Stimulated activated CD8-positive, alpha-beta memory T cell treated with anti-CD3 and anti-CD28 coated beads, Interleukin-15, amount 100 ng/mL, for 48 hours (primary cell): Measurements from ENCODE around the gene CDH1.
"Not testable (repeated sequence)": the region's sequence is repeated elsewhere in the genome, so short reads cannot be mapped to it uniquely, and the experiment has no call there.

ENCODE experiments used
- DNase-seq, 2 donors: peaks; one replicate each; pipeline ENCODE4 v3.0.0-alpha.2; 2020; ENCODE audit warnings: low read depth in 2 of 2

CDH1 gene

DNA sequence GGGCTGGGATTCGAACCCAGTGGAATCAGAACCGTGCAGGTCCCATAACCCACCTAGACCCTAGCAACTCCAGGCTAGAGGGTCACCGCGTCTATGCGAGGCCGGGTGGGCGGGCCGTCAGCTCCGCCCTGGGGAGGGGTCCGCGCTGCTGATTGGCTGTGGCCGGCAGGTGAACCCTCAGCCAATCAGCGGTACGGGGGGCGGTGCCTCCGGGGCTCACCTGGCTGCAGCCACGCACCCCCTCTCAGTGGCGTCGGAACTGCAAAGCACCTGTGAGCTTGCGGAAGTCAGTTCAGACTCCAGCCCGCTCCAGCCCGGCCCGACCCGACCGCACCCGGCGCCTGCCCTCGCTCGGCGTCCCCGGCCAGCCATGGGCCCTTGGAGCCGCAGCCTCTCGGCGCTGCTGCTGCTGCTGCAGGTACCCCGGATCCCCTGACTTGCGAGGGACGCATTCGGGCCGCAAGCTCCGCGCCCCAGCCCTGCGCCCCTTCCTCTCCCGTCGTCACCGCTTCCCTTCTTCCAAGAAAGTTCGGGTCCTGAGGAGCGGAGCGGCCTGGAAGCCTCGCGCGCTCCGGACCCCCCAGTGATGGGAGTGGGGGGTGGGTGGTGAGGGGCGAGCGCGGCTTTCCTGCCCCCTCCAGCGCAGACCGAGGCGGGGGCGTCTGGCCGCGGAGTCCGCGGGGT lies at the start of gene CDH1:
Gene CDH1, plus strand, starts transcription at position 247 of the 684 bp plus-strand sequence. Its CDS starts 124 bp downstream, at position 371.
- DNase-seq: no peak

DNA sequence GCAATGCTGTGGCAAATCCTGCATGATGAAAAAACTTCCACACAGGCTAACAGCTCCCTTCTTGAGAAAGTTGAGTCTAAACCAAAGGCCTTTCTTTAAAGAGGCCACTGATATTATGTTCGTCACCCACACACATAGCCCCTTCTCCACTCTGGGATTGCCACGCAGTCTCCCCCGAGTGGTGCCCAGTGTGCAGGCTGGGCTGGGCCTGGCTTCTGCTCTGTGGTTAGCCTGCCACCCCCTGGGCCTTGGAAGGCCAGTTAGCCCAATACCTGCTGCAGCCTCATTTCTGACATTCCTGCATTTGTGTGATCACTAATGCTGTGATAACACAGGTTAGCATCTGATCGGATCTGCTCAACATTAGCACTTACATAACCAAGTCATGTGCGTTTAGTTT lies 47.2 kb upstream of the CDH1 start:
- DNase-seq: no peak

DNA sequence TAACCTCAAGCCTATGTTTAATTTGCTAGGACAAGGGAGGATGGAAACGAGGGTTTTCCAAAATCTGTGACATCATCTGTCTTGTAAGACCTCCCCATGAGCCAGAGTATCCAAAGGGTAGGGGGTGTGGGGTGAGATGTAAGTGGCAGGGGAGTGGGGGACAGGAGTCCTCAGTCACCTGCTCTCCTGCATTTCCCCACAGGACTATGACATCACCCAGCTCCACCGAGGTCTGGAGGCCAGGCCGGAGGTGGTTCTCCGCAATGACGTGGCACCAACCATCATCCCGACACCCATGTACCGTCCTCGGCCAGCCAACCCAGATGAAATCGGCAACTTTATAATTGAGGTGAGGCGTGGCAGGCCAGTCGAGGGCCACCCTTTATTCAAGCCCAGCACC lies 41.5 kb upstream of the CDH1 start:
- no peak for DNase-seq

DNA sequence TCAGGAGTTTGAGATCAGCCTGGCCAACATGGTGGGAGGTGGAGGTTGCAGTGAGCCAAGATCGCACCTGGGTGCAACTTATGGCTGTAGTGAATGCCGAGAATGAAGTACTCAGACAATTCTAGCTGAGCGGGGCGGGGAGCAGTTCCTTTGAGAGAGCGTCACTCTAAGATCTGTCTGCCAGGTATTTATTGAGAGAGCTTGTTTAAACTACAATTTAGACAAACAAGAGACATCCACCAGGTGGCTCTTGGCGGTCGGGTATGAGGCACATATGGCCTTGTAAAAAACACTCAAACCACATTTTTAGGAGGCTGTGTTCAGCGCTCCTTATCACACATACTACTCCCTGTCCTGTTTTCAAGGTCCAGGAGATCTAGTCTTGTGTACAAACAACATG lies 40.6 kb upstream of the CDH1 start:
- DNase-seq: no peak

DNA sequence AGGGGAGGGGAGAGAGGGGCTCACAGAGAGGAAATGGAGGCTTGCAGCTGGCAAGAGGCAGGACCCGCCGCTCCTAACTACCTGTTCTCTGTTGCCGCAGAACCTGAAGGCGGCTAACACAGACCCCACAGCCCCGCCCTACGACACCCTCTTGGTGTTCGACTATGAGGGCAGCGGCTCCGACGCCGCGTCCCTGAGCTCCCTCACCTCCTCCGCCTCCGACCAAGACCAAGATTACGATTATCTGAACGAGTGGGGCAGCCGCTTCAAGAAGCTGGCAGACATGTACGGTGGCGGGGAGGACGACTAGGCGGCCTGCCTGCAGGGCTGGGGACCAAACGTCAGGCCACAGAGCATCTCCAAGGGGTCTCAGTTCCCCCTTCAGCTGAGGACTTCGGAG lies 39.0 kb upstream of the CDH1 start:
- DNase-seq: no peak

DNA sequence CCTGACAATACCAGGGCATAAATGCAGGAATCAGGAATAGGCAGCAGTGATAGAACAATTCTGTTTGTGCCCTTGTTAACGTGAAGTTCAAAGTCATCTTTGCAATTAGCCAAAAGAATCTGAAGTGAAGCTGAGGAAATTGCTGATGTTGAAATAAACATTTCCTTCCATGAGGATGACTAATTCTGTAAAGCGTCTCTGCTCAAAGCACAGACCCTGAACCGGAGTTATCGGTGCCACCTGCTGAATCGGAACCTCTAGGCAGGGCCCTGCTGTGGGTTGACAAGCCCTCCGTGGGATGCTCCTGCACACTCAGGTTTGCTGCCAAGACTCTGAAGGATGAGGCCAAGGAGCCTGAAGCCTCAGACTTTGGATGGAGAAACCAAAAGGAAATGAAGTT lies 37.0 kb upstream of the CDH1 start:
- no peak for DNase-seq

DNA sequence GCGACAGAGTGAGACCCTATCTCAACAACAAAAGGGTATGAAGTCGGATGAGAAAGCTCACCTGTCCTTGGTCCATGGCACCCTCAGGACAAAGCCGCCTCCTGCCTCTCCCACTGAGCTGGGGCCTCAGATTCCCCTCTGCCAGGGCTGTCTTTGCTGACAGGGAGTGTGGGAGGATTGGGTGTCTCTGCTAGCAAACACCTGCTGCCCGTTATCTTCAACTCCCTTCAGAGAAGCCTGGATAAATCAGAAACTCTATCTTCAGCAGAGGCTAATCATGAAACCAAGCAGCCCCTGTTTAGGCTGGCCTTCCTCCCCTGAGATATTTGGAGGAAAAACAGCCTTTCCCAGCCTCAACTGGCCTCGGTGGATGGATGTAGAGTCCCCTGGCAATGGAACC lies 36.3 kb upstream of the CDH1 start:
- DNase-seq: no peak

DNA sequence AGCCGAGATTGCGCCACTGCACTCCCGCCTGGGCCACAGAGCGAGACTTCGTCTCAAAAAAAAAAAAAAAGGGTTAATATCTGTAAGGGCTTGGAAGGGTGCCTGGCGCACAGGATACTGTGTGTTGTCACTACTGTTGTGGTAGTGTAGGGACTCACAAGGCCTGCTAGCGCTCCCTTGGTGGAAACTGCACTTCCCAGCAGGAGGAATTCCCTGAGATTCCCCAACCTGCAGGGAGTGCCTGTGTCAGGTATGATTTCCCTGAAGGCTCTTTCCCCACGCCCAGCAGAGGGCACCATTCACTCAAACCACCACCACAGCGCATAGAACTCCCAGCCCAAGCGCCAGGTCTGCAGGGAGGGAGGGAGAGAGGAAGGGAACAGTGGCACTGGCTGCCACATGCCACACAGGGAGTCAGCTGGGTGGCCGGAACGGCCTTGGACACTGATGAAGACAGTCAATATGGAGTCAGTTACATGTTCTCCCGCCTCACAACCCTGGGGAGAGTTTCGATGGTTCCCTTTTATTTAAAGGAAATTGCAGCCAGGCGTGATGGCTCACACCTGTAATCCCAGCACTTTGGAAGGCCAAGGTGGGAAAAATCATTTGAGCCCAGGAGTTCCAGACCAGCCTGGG lies 32.7 kb upstream of the CDH1 start:
- DNase-seq: peak; percentile 9 to 45

DNA sequence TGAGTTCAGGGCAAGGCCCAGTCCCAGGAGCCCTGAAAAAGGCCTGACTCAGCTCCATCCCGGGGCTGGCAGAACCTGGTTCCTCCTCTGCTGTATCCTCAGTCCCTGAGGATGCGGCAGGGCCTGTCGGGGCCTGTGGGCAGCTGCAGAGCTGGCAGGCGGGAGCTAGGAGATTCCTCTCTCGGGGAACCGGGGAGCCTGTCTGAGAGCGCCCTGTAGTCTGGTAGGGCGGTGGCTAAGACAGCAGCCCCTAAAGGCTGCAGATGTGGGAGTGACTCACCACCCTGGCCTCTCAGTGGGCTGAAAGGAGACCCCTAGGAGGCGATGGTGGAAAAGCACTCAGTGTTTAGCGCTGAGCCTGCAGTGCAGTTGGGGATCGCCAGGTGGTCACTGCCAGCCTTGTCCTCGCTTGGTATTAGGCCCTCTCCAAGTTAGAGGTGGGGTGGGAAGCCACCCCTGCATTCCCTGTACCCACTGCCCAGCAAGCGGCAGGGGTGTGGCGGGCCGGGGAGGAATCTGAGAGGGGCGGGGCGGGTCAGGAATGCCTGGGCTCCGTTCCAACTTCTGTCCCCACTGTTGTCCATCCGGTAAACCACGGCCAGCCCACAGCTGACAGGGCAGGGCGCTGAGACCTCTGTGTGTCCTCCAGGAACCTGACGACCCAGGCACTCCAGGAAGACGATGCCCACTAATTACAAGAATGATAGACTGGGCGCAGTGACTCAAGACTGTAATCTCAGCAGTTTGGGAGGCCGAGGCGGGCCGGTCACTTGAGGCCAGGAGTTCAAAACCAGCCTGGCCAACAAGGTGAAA lies 29.5 kb upstream of the CDH1 start:
- no peak for DNase-seq

DNA sequence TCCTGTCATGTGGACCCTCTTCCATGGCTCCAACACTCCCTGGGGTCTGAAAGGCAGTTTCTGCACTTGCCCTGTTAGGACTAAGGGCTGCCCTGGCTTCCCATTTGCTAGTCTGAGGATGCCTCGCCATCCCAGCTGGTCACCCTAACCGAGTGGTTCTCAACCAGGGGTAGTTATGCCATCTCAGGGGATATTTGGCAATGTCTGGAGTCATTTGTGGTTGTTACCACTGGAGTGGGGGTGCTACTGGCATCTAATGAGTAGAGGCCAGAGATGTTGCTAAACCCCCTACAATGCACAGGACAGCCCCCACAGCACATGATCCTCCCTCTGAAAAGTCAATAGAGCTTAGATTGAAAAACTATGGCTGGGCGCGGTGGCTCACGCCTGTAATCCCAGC lies 26.9 kb upstream of the CDH1 start:
- no peak for DNase-seq

DNA sequence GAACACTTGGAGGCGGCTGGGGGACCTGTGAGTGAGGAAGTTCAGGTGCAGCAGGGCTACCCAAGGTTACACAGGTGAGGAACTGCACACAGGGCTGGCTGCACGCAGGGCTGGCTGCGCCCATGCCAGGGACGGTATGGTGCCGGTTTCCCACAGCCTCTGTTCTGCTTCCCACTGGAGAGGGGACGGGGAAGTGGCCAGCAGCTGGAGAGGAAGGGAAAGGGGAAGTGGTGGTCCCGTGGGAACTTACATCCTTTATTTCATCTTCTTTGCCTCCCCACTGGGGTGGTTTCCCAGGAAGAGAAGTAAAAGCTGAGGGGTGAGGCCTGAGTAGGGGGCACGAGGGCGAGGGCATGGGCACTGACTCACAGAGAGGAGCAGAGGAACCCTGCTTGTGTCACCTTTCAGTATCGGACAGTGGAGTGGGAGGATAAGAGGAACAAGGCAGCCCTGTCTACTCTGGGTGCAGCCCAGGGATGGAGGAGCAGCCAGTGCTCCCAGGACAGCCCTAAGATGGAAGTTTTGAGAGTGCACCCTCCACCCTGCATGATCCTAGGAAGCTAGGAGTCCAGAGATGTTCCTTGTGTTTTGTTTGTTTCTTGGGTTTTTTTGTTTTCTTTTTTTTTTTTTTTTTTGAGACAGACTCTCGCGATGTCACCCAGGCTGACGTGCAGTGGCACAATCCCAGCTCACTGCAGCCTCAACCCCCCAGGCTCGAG lies 25.5 kb upstream of the CDH1 start:
- no peak for DNase-seq

DNA sequence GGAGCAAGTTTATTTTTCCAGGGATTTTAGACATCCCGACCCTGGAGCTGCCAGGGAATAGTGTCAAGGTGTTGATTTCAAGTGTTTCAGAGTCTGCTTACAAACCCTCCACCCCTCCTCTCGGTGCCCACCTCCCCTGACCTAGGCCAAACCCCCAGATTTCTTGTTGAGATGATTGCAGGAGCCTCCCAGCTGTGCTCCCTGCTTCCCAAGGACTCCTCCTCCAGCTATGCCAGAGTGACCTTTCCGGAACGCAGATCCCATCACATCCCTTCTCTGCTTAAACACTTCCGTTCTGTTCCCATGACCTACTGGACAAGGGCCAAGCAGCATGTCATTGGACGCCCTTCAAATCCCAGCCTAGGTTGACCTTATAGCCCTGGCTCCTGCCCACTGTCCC lies 23.7 kb upstream of the CDH1 start:
- no peak for DNase-seq

DNA sequence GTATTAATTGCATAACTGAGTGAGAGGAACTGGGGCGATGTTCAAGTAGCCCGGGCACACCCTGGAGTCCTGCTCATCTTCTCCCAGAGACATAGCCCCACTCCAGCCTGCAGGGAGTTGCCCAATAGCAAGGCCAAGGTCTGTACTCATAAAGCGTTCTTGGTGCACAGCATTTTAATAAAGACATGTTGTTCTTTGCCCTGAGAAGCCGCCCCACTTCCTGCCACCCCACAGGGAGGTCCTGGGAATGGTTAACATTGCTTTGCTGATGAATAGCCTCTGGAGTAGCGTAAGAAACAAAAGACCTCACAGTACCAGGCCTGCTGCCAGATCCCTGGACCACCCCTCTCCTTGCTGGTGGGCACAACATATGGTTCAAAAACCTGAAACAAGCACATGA lies 21.6 kb upstream of the CDH1 start:
- no peak for DNase-seq

DNA sequence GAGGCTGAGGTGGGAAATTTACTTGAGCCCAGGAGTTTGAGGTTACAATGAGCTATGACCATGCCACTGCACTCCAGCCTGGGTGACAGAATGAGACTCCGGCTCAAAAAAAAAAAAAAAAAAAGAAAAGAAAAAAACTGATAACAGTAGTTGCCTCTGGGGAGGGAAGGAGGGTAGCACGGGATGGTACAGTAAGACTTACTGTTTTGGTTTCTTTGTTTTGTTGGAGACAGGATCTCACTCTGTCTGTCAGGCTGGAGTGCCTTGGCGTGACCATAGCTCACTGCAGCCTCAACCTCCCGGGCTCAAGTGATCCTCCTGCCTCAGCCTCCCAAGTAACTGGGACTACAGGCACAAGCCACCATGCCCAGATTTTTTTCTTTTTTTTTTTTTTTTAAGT lies 20.6 kb upstream of the CDH1 start:
- DNase-seq: not testable (repeated sequence)

DNA sequence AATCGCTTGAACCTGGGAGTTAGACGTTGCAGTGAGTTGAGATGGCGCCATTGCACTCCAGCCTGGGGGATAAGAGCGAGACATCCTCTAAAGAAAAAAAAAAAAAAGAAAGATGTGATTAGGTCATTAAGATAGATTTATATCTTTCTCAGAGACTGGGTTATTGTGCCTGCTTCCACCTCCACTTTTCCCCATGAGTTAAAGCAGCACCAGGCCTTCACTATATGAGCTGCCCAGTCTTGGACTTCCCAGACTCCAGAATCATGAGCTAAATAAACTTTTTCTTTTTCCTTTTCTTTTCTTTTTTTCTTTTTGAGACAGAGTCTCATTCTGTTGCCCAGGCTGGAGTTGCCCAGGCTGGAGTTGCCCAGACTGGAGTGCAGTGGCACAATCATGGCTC lies 19.4 kb upstream of the CDH1 start:
- no peak for DNase-seq

DNA sequence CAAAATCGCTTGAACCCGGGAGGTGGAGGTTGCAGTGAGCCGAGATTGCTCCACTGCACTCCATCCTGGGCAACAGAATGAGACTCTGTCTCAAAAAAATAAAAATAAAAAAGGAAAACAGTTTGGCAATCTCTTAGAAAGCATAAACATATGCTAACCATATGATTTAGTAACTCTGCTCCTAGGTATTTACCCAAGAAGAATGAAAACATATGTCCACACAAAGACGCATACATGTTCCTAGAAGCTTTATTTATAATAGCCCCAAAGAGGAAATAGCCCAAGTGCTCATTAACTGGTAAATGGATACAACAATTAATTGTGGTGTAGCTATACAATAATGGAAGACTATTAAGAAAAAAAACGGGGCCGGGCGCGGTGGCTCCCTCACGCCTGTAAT lies 18.5 kb upstream of the CDH1 start:
- DNase-seq: no peak

DNA sequence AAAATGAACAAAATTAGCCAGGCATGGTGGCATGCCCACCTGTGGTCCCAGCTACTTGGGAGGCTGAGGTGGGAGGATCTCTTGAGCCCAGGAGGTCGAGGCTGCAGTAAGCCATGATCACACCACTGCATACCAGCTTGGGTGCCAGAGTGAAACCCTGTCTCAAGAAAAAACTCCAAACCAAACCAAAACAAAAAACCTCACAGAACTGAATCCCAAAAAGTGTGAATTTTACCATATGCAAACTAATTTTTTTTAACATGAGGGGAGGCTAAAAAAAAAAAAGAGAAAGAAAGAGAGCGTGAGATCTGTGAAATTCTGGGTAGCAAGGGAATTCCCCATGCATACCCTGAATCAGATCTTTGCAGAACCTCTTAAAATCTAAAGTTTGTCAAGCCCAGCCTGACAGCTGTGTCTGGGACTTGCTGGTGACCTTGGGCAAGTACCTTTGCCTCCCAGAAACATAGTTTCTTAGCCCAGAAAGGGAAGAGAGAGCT lies 17.1 kb upstream of the CDH1 start:
- DNase-seq: no peak

DNA sequence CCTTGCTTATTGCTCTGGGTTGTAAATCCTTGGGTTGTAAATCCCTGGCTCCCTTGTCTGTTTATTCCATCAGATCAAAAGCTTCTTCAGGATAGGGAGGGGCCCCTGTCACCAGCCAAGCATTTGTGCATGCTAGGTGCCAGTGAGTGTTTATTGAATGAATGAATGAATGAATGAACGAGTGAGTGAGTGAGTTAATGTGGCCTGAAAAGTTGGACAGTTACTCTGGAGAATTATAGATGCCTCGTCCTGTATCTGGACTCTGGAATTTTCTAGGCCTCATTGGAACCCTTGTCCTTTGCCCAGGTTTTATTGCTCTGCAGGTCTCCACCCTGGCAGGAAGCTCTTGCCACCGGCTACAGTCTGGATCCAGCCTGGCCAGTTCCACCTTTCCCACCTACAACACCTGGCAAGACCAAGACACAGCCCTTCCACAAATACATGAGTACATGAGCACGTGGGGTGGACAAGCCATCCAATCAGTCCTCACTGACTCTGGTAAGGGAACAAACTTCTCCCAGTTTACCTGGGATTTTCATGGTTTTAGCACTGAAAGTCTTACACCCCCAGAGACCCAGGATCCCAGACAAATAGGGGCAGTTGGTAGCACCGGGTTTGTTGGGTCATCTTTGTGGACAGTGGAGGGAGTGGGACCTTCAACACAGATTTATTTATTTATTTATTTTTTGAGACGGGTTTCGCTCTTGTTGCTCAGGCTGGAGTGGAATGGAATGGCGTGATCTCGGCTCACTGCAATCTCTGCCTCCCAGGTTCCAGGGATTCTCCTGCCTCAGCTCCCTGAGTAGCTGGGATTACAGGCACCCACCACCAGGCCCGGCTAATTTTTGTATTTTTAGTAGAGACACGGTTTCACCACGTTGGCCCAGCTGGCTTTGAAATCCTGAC lies 14.7 kb upstream of the CDH1 start:
- no peak for DNase-seq

DNA sequence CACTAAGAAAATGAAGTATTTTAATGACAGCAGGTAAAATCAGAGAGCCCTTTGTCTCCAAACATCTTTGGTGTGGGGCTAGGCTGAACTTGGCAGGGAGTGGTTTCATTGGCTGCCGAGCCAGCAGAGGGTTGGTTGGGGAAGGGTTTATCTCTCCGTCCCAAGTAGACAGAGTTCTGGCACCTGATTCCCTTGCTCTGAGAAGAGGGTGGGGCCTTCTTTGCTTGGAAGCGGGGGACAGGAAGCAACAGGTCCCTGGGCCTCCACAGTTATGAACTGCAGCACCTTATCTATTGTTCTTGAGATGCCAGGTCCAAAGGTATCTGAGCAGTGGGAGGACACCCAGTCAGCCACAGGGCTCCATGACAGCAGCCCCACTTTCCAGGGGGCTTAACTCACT lies 12.3 kb upstream of the CDH1 start:
- DNase-seq: no peak

DNA sequence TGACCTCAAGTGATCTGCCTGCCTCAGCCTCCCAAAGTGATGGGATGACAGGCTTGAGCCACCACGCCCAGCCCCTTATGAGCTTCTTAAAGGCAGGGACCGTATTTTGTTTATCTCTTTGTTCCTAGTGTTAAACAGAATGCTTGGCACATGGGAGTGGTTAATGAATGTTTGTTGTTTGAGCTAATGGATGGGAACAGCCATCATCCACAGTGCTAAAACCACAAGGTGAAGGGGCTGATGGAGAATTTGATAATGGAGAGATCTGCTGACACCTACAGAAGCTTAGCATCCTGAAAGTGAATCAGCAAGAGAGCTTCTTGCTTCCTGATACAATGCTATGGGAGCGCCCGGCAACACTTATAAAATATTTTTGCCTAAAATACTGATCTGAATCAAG lies 8.6 kb upstream of the CDH1 start:
- DNase-seq: no peak

DNA sequence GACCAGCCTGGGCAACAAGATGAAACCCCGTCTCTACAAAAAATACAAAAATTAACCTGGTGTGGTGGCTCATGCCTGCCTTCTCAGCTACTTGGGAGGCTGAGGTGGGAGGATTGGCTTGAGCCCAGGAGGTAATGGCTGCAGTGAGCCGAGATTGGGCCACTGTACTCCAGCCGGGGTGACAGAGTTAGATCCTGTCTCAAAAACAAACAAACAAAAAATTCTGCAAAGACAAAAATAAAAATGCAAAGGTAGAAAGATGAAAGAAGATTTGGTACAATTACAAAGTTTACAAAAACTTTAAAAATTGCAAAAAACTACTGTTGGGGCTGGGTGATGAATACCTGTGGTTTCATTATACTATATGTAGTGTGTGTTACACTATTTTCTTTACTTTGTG lies 5.5 kb upstream of the CDH1 start:
- no peak for DNase-seq
